Measurements from ENCODE around the gene USP1. TPM values are rescaled to one million over a fixed set of nuclear protein-coding genes. Genes with fewer than 3 reads are reported as not detected.
A peak's percentile ranks its signal among the peaks of the same experiment; 100 is the strongest.

USP1 gene
- total and polyA plus RNA-seq, 2 donors from 2014 or later, result 10.0 to 27.1 TPM

DNA sequence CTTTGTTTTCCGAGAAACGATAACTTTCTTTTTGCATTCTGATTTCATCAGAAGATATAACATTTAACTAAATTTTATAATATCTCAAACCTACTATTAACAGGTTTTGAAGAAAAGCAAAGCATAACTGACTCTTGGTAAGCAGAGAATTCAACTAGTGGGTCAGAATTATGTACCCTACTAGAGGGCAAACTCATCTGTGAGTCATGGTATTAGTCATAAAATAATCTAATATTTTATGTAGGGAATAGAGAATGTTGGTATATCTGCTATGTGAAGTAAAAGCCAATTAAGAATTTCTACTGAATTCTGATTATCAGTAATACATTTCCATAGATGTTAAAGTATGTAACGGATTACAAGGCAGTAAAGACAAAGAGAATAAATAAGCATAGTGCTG, 56.8 kb downstream of the USP1 start:
- no peak overlapping the region for H3K9ac ChIP-seq (ENCODE audit: low read length in 3 of 3)
- H3K36me3 ChIP-seq (ENCODE audit: control insufficient read depth in 2 of 3, insufficient read depth in 3 of 3, low read length in 3 of 3), result peaks cover 0 to 10% (median 5%) of the 10 kb centered on the region in 3 donors
- TF ChIP-seq, protein P1, sequence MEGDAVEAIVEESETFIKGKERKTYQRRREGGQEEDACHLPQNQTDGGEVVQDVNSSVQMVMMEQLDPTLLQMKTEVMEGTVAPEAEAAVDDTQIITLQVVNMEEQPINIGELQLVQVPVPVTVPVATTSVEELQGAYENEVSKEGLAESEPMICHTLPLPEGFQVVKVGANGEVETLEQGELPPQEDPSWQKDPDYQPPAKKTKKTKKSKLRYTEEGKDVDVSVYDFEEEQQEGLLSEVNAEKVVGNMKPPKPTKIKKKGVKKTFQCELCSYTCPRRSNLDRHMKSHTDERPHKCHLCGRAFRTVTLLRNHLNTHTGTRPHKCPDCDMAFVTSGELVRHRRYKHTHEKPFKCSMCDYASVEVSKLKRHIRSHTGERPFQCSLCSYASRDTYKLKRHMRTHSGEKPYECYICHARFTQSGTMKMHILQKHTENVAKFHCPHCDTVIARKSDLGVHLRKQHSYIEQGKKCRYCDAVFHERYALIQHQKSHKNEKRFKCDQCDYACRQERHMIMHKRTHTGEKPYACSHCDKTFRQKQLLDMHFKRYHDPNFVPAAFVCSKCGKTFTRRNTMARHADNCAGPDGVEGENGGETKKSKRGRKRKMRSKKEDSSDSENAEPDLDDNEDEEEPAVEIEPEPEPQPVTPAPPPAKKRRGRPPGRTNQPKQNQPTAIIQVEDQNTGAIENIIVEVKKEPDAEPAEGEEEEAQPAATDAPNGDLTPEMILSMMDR (IDR thresholded peaks at IDR 0.05; ENCODE audit: borderline replicate concordance, extremely low read depth, insufficient read depth), result no peak
- no peak for FAIRE-seq
- no peak overlapping the region for H3K27ac ChIP-seq (ENCODE audit: low read depth in 2 of 2, low read length in 2 of 2)
- no peaks in the 10 kb centered on the region for H3K27me3 ChIP-seq (ENCODE audit: control insufficient read depth, insufficient read depth, low read length)
- no peaks in the 10 kb centered on the region for H3K9me3 ChIP-seq (ENCODE audit: control insufficient read depth in 2 of 3, insufficient read depth in 1 of 3, low read length in 3 of 3)
- intact Hi-C loops (cut with DNase I), result no loop called here
- H3K4me1 ChIP-seq (ENCODE audit: control insufficient read depth in 2 of 3, insufficient read depth in 2 of 3, low read depth in 1 of 3, low read length in 3 of 3), result no peaks in the 10 kb centered on the region
- no peak for DNase-seq
- H3K4me3 ChIP-seq (ENCODE audit: low read length in 3 of 3), result no peak overlapping the region

GRCh38 chr1:62494137-62494536, 57.3 kb downstream of the USP1 start:
- TF ChIP-seq, protein P1 (IDR thresholded peaks at IDR 0.05; ENCODE audit: borderline replicate concordance, extremely low read depth, insufficient read depth), result no peak
- Histone ChIP-seq H3K4me3 (ENCODE audit: low read length in 3 of 3) (no peak overlapping the region), H3K27ac (ENCODE audit: low read depth in 2 of 2, low read length in 2 of 2) (no peak overlapping the region), H3K9ac (ENCODE audit: low read length in 3 of 3) (no peak overlapping the region), H3K4me1 (ENCODE audit: control insufficient read depth in 2 of 3, insufficient read depth in 2 of 3, low read depth in 1 of 3, low read length in 3 of 3) (no peaks in the 10 kb centered on the region), H3K36me3 (ENCODE audit: control insufficient read depth in 2 of 3, insufficient read depth in 3 of 3, low read length in 3 of 3) (peaks cover 0 to 10% (median 5%) of the 10 kb centered on the region in 3 donors), H3K27me3 (ENCODE audit: control insufficient read depth, insufficient read depth, low read length) (no peaks in the 10 kb centered on the region), H3K9me3 (ENCODE audit: control insufficient read depth in 2 of 3, insufficient read depth in 1 of 3, low read length in 3 of 3) (no peaks in the 10 kb centered on the region)
- intact Hi-C loops (cut with DNase I), result no loop called here
- no peak for FAIRE-seq
- no peak for DNase-seq

DNA sequence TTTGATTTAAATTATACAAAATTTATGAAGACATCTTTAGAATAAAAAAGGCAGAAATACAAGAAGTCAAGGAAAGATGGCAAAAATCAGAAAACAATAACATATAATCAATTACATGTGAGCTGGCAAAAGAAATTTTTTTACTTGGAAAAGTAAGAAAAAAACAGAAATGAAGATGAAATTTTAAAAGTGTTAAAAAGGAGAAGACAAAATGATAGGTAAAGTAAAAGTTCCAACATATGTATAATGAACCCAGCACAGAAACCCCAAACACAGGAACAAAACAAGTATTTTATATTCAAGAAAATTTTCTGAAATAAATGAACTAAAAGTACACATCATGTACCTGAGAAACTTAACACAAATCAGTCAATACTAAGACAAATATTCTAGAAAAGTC, 63.4 kb downstream of the USP1 start:
- no peak overlapping the region for H3K4me3 ChIP-seq (ENCODE audit: low read length in 3 of 3)
- intact Hi-C loops (cut with DNase I), result no loop called here
- peak; percentile 67 for FAIRE-seq

More for the DNA sequence above, 63.4 kb downstream of the USP1 start:
- DNase-seq, result no peak
- no peaks in the 10 kb centered on the region for H3K9me3 ChIP-seq (ENCODE audit: control insufficient read depth in 2 of 3, insufficient read depth in 1 of 3, low read length in 3 of 3)
- H3K4me1 ChIP-seq (ENCODE audit: control insufficient read depth in 2 of 3, insufficient read depth in 2 of 3, low read depth in 1 of 3, low read length in 3 of 3), result no peaks in the 10 kb centered on the region
- TF ChIP-seq, protein P1 (IDR thresholded peaks at IDR 0.05; ENCODE audit: borderline replicate concordance, extremely low read depth, insufficient read depth), result no peak
- no peak overlapping the region for H3K9ac ChIP-seq (ENCODE audit: low read length in 3 of 3)
- peaks cover 0 to 3% (median 0%) of the 10 kb centered on the region in 3 donors for H3K36me3 ChIP-seq (ENCODE audit: control insufficient read depth in 2 of 3, insufficient read depth in 3 of 3, low read length in 3 of 3)
- H3K27ac ChIP-seq (ENCODE audit: low read depth in 2 of 2, low read length in 2 of 2), result no peak overlapping the region
- no peaks in the 10 kb centered on the region for H3K27me3 ChIP-seq (ENCODE audit: control insufficient read depth, insufficient read depth, low read length)

Other genes with a start within 250 kb of the USP1 start
- gene L1TD1, start 242.2 kb upstream of the USP1 start, total RNA-seq, result 0.16 TPM
- gene L1TD1, start 242.2 kb upstream of the USP1 start, polyA plus RNA-seq (ENCODE audit: insufficient read depth, low read depth, low replicate concordance), result not detected
- 0.50 TPM for gene KANK4, start 117.6 kb upstream of the USP1 start, total RNA-seq
- 0.28 TPM for gene KANK4, start 117.6 kb upstream of the USP1 start, polyA plus RNA-seq (ENCODE audit: insufficient read depth, low read depth, low replicate concordance)
- gene ANGPTL3, start 160.5 kb downstream of the USP1 start, total RNA-seq, result 0.41 TPM
- 19.2 TPM for gene ANGPTL3, start 160.5 kb downstream of the USP1 start, polyA plus RNA-seq (ENCODE audit: insufficient read depth, low read depth, low replicate concordance)

Measured in kidney (tissue), 14 donors.